Spleen (tissue), 7 donors: ENCODE measurements around the gene PCYT1A.

Source experiments
- CTCF ChIP-seq, 11 experiments: fragments of 200-600 bp in 7 of 11; fragments of 450-650 bp in 4 of 11; sonication (generic) in 4 of 11; IDR thresholded peaks in 8 of 11; conservative IDR thresholded peaks in 3 of 11; 1 replicate in 7 of 11; 2 replicates in 4 of 11; pipeline versions ENCODE4 v1.4.0 to v1.8.0; 2016 to 2021; ENCODE audit warnings: antibody characterized with exemption in 11 of 11, inconsistent platforms in 4 of 11, mild to moderate bottlenecking in 1 of 11
- POLR2AphosphoS5 ChIP-seq, 3 donors: sonication (generic); formaldehyde crosslinking; IDR thresholded peaks; one replicate each; pipeline ENCODE4 v1.5.1; 2017; ENCODE audit warnings: antibody characterized with exemption in 3 of 3
- donor health status: DM: no; HTN: no; CAD: no; lungs with moderate emphysema.
- donor health status: DM: no; HTN: no; CAD: no.
- donor health status: DM: no; HTN: no; CAD: no.

DNA sequence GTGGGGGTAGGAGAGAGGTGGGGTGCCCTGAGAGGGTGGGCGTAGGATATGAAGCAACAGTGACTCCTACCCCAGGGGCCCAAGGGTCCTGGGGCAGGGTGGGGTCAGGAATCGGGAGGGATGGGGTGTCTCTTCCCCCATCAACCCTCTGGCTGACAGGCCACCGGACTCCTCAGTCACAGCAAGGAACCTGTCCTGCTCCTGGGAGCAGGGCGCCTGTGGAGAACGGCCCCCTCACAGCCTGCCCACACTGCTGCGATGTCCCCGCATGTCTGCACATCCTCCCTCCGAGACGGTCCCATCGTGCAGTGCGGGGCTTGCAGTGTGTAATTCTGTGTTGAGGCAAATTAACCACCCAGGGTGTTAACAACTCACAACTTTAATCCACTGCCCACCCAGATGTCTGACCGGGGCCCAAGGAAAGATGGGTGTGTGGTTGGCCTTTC lies 48.0 kb upstream of the PCYT1A start:
- TF ChIP-seq POLR2AphosphoS5 (IDR thresholded peaks at IDR 0.05) (no peak), CTCF (IDR thresholded peaks at IDR 0.05 in 8 of 11, conservative IDR thresholded peaks at IDR 0.05 in 3 of 11) (no peak)
